A549 (cell line): ENCODE results near the gene IFNL2.
"Not testable (repeated sequence)": the region's sequence is repeated elsewhere in the genome, so short reads cannot be mapped to it uniquely, and the experiment has no call there.

Source experiments
- ESRRA ChIP-seq: fragments of 150-350 bp; IDR thresholded peaks from 2 replicates; pipeline ENCODE4 v1.6.1; 2014; ENCODE audit warnings: mild to moderate bottlenecking, low read length, borderline replicate concordance
- TF ChIP-seq, protein P1 (sequence below): fragments of >200 bp; sonication (Bioruptor Twin); formaldehyde crosslinking; IDR thresholded peaks from 3 replicates; pipeline ENCODE4 v1.5.1; 2016

DNA sequence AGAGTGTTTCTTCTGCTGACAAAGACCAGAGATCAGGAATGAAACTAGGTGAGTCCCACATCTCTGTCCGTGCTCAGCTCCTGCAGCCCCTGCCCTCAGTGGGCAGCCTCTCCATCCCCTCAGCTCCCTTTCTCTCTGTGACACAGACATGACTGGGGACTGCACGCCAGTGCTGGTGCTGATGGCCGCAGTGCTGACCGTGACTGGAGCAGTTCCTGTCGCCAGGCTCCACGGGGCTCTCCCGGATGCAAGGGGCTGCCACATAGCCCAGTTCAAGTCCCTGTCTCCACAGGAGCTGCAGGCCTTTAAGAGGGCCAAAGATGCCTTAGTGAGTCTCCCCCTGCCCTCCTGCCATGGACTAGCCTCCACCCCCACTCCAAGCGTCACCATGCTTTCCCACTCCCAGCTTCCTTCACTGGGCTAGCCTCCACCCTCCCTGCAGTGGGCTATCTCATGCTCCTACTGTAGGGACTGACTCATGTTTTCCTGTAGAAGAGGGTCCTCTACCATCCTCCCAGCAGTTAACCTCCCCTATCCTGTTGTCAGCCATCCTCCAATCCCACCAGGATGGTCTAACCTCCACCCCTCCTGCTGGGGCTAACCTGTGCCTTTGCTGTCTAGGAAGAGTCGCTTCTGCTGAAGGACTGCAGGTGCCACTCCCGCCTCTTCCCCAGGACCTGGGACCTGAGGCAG is 481 bp downstream of the IFNL2 start:
- TF ChIP-seq, protein P1, sequence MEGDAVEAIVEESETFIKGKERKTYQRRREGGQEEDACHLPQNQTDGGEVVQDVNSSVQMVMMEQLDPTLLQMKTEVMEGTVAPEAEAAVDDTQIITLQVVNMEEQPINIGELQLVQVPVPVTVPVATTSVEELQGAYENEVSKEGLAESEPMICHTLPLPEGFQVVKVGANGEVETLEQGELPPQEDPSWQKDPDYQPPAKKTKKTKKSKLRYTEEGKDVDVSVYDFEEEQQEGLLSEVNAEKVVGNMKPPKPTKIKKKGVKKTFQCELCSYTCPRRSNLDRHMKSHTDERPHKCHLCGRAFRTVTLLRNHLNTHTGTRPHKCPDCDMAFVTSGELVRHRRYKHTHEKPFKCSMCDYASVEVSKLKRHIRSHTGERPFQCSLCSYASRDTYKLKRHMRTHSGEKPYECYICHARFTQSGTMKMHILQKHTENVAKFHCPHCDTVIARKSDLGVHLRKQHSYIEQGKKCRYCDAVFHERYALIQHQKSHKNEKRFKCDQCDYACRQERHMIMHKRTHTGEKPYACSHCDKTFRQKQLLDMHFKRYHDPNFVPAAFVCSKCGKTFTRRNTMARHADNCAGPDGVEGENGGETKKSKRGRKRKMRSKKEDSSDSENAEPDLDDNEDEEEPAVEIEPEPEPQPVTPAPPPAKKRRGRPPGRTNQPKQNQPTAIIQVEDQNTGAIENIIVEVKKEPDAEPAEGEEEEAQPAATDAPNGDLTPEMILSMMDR = not testable (repeated sequence)
- TF ChIP-seq ESRRA = not testable (repeated sequence)
